Testis (tissue), 3 donors: ENCODE measurements around the gene CHRD. TPM values are rescaled to one million over a fixed set of nuclear protein-coding genes. Genes with fewer than 3 reads are reported as not detected.

ENCODE experiments used
- DNase-seq: peaks from one replicate; pipeline ENCODE4 v3.0.0-alpha.2; 2019
- H3K27ac ChIP-seq, 2 donors: fragments of 200-600 bp; sonication (generic); one replicate each; pipeline ENCODE4 v1.5.1; 2019
- H3K27me3 ChIP-seq: fragments of 200-600 bp; sonication (generic); one replicate; pipeline ENCODE4 v1.5.1; 2019
- H3K36me3 ChIP-seq: fragments of 200-600 bp; sonication (generic); one replicate; pipeline ENCODE4 v1.5.1; 2017; ENCODE audit warnings: low read depth; ENCODE audit errors: missing control alignments
- H3K4me1 ChIP-seq: fragments of 200-600 bp; sonication (generic); one replicate; pipeline ENCODE4 v1.5.1; 2019
- H3K4me3 ChIP-seq, 2 donors: fragments of 200-600 bp; sonication (generic); one replicate each; pipeline ENCODE4 v1.5.1; 2017 to 2019
- H3K9me3 ChIP-seq: fragments of 200-600 bp; sonication (generic); one replicate; pipeline ENCODE4 v1.5.1; 2017
- POLR2A ChIP-seq: fragments of 450-650 bp; IDR thresholded peaks from one replicate; pipeline ENCODE4 v1.6.1; 2017; ENCODE audit warnings: antibody characterized with exemption, mild to moderate bottlenecking, moderate library complexity
- WGBS, 2 donors: methylation state at CpG; one replicate each; pipeline ENCODE4 v1.1.5; 2018; 5-methylcytosine and 5-hydroxymethylcytosine counted together
- intact Hi-C: fragments of 100-400 bp; cut with DNase I; formaldehyde crosslinking; loops from one replicate; pipeline ENCODE4 v1.15.1; 2023; ENCODE audit warnings: low total_unique reads
- polyA plus RNA-seq: library from polyadenylated mRNA; stranded (reverse); fragments of 350-450 nt; fragmentation: Illumina TruSeq; extraction: RNeasy Lipid Tissue Mini Kit (QIAGEN cat#74804); gene quantifications from one replicate; pipeline ENCODE4 v1.2.3, GENCODE V29; 2014; ENCODE audit warnings: low read depth, low replicate concordance; ENCODE audit not compliant: insufficient read depth
- total RNA-seq, 2 donors: library from RNA; depleted of rRNA; stranded (reverse); fragments of >200 nt; gene quantifications; one replicate each; pipeline ENCODE4 v1.2.3, GENCODE V29; 2016
- TF ChIP-seq, protein P1 (sequence below), 3 experiments: fragments of 450-650 bp in 2 of 3; fragments of 200-600 bp in 1 of 3; sonication (generic) in 1 of 3; IDR thresholded peaks; one replicate each; pipeline ENCODE4 v1.5.1; 2016 to 2019; ENCODE audit warnings: antibody characterized with exemption in 3 of 3, mild to moderate bottlenecking in 2 of 3, moderate library complexity in 1 of 3

The CHRD gene
- total and polyA plus RNA-seq, 3 donors from 2014 or later, result 3.5 to 4.3 (median 4.3) TPM

- H3K4me3 ChIP-seq, result no peak overlapping the region
- no peak for DNase-seq
- no peak overlapping the region for H3K27ac ChIP-seq
- no peaks in the 10 kb centered on the region for H3K27me3 ChIP-seq
- TF ChIP-seq POLR2A, result no peak
- TF ChIP-seq, protein P1, sequence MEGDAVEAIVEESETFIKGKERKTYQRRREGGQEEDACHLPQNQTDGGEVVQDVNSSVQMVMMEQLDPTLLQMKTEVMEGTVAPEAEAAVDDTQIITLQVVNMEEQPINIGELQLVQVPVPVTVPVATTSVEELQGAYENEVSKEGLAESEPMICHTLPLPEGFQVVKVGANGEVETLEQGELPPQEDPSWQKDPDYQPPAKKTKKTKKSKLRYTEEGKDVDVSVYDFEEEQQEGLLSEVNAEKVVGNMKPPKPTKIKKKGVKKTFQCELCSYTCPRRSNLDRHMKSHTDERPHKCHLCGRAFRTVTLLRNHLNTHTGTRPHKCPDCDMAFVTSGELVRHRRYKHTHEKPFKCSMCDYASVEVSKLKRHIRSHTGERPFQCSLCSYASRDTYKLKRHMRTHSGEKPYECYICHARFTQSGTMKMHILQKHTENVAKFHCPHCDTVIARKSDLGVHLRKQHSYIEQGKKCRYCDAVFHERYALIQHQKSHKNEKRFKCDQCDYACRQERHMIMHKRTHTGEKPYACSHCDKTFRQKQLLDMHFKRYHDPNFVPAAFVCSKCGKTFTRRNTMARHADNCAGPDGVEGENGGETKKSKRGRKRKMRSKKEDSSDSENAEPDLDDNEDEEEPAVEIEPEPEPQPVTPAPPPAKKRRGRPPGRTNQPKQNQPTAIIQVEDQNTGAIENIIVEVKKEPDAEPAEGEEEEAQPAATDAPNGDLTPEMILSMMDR (IDR thresholded peaks at IDR 0.05), result no peak
- intact Hi-C loops, result no loop called here
- 92 to 95% methylated on average over 7 of the region's 7 CpGs for WGBS, 2 donors
- no peaks in the 10 kb centered on the region for H3K36me3 ChIP-seq
- H3K9me3 ChIP-seq, result no peaks in the 10 kb centered on the region
- peaks cover 43% of the 10 kb centered on the region for H3K4me1 ChIP-seq
These were observed 37.9 kb upstream of the CHRD start for GRCh38 chr3:184341925-184342324.

- TF ChIP-seq POLR2A, result no peak
- TF ChIP-seq, protein P1 (IDR thresholded peaks at IDR 0.05), result no peak
- Histone ChIP-seq H3K4me3 (no peak overlapping the region), H3K27me3 (no peaks in the 10 kb centered on the region), H3K36me3 (no peaks in the 10 kb centered on the region), H3K9me3 (no peaks in the 10 kb centered on the region), H3K27ac (no peak overlapping the region), H3K4me1 (peaks cover 40% of the 10 kb centered on the region)
- no peak for DNase-seq
- 54 to 58% methylated on average over 5 of the region's 5 CpGs for WGBS, 2 donors
- intact Hi-C loops, result no loop called here
These were observed 36.5 kb upstream of the CHRD start for GRCh38 chr3:184343200-184343876.

- no peaks in the 10 kb centered on the region for H3K9me3 ChIP-seq
- WGBS, 2 donors, result 75 to 85% methylated on average over 11 to 24 of the region's 24 CpGs
- peaks cover 46% of the 10 kb centered on the region for H3K4me1 ChIP-seq
- H3K27ac ChIP-seq, result peak overlapping the region; percentile 15 to 68
- H3K27me3 ChIP-seq, result no peaks in the 10 kb centered on the region
- intact Hi-C loops, result no loop called here
- H3K36me3 ChIP-seq, result no peaks in the 10 kb centered on the region
- TF ChIP-seq, protein P1 (IDR thresholded peaks at IDR 0.05), result no peak
- TF ChIP-seq POLR2A, result no peak
- no peak for DNase-seq
- H3K4me3 ChIP-seq, result no peak overlapping the region
These were observed 35.1 kb upstream of the CHRD start for GRCh38 chr3:184344579-184345316.

- TF ChIP-seq, protein P1 (IDR thresholded peaks at IDR 0.05), result peak; percentile 18 to 50 (median 47)
- no peak for TF ChIP-seq POLR2A
- DNase-seq, result peak; percentile 92
- H3K9me3 ChIP-seq, result no peaks in the 10 kb centered on the region
- no peaks in the 10 kb centered on the region for H3K36me3 ChIP-seq
- H3K4me3 ChIP-seq, result no peak overlapping the region
- H3K27ac ChIP-seq, result peak overlapping the region; percentile 15 to 68
- whole genome bisulfite sequencing, 2 donors, result 47 to 65% methylated on average over 14 of the region's 14 CpGs
- intact Hi-C loops, result no loop called here
- no peaks in the 10 kb centered on the region for H3K27me3 ChIP-seq
- peaks cover 53% of the 10 kb centered on the region for H3K4me1 ChIP-seq
These were observed 34.3 kb upstream of the CHRD start for GRCh38 chr3:184345317-184346144.
